Right lobe of liver (tissue), 4 donors: ENCODE results near the gene FNTB.

Experiments used
- CTCF ChIP-seq, 4 donors: fragments of 200-600 bp in 3 of 4; fragments of 450-650 bp in 1 of 4; IDR thresholded peaks; one replicate each; pipeline versions ENCODE4 v1.5.1 to v1.8.0; 2016 to 2022; ENCODE audit warnings: antibody characterized with exemption in 4 of 4, mild to moderate bottlenecking in 2 of 4
- POLR2A ChIP-seq: fragments of 450-650 bp; IDR thresholded peaks from one replicate; pipeline ENCODE4 v1.6.1; 2017; ENCODE audit warnings: antibody characterized with exemption, mild to moderate bottlenecking
- donor health status: DM: no; HTN: no; CAD: no.
- donor health status: DM: no; HTN: no; CAD: no.
- donor health status: DM: no; HTN: yes; CAD: no.

DNA sequence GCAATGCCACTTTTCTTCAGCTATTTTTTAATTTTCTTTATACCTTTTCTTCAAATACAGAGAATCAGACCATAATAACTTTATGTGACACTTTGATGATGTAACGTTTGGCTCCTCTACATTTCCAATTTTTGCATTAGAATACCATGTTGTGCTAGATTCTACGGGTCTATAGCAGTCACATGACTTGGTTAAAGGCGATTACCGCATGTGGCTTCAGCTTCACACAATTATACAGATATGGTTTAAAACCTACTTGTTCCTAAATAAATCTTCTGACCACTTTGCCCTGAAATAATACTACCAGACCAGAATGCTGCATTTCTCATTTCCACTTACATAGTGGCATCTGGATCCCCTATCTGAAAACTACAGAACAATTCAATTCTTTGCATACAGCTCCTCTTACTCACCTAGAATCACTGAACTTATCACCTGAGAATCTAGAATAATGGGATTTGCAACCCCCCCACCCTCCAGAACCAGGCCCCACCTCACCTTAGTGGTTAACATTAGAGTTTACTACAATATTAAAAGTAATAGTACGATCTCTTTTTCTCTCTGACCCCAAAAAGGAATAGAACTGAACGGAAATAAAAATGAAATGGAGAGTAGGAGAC is 114.3 kb downstream of the FNTB start:
- TF ChIP-seq CTCF (IDR thresholded peaks at IDR 0.05) = no peak
- TF ChIP-seq POLR2A = no peak
